ENCODE data around the gene ACSL5.

Gene ACSL5

GRCh38 chr10:112475575-112476218 lies 101.8 kb downstream of the ACSL5 start:
- DNase-seq (ENCODE audit: low read depth), result peak; percentile 39
- peak; percentile 61 for TF ChIP-seq CTCF (conservative IDR thresholded peaks at IDR 0.05; ENCODE audit: low read length)
- no peak overlapping the region for H3K4me3 ChIP-seq (ENCODE audit: low read length)

Measured in AG10803 (cell line).